H9 (cell line): ENCODE data around the gene CMSS1. TPM values are rescaled to one million over a fixed set of nuclear protein-coding genes. Genes with fewer than 3 reads are reported as not detected.
"Not testable (repeated sequence)": the region's sequence is repeated elsewhere in the genome, so short reads cannot be mapped to it uniquely, and the experiment has no call there.

Experiments used
- DNase-seq: peaks from one replicate; pipeline ENCODE4 v3.0.0-alpha.2; 2017
- H2AFZ ChIP-seq: one replicate; pipeline ENCODE4 v1.6.1; 2013; ENCODE audit warnings: mild to moderate bottlenecking, low read length, control low read depth, moderate library complexity
- H2AK5ac ChIP-seq: 2 replicates; pipeline ENCODE4 v1.6.1; 2013; ENCODE audit warnings: low read length, control low read depth, mixed read lengths; ENCODE audit not compliant: insufficient read length
- H2BK120ac ChIP-seq: one replicate; pipeline ENCODE4 v1.6.1; 2013; ENCODE audit warnings: low read depth, mild to moderate bottlenecking, low read length, control low read depth, inconsistent platforms; ENCODE audit not compliant: poor library complexity, severe bottlenecking
- H2BK12ac ChIP-seq: 2 replicates; pipeline ENCODE4 v1.6.1; 2013; ENCODE audit warnings: low read length, control low read depth, mixed read lengths, low read depth; ENCODE audit not compliant: insufficient read length
- H2BK15ac ChIP-seq: 2 replicates; pipeline ENCODE4 v1.6.1; 2013; ENCODE audit warnings: low read depth, low read length, control low read depth
- H2BK20ac ChIP-seq: one replicate; pipeline ENCODE4 v1.6.1; 2013; ENCODE audit warnings: low read depth, mild to moderate bottlenecking, low read length, control low read depth, inconsistent platforms; ENCODE audit not compliant: poor library complexity, severe bottlenecking
- H2BK5ac ChIP-seq: 2 replicates; pipeline ENCODE4 v1.6.1; 2013; ENCODE audit warnings: low read length, control low read depth, mixed read lengths; ENCODE audit not compliant: insufficient read length
- H3K14ac ChIP-seq: 2 replicates; pipeline ENCODE4 v1.6.1; 2013; ENCODE audit warnings: low read length, control low read depth; ENCODE audit not compliant: insufficient read depth
- H3K18ac ChIP-seq: 2 replicates; pipeline ENCODE4 v1.6.1; 2013; ENCODE audit warnings: low read depth, mild to moderate bottlenecking, mixed read lengths, low read length, control low read depth; ENCODE audit not compliant: insufficient read length
- H3K23ac ChIP-seq: 2 replicates; pipeline ENCODE4 v1.6.1; 2013; ENCODE audit warnings: low read length, control low read depth, mixed read lengths, low read depth; ENCODE audit not compliant: insufficient read length
- H3K23me2 ChIP-seq: 2 replicates; pipeline ENCODE4 v1.6.1; 2013; ENCODE audit warnings: low read depth, mild to moderate bottlenecking, mixed read lengths, low read length, control low read depth; ENCODE audit not compliant: insufficient read length, poor library complexity, severe bottlenecking
- H3K27ac ChIP-seq: 2 replicates; pipeline ENCODE4 v1.5.1; 2013; ENCODE audit warnings: low read length, control low read depth, mixed read lengths, low read depth; ENCODE audit not compliant: insufficient read length
- H3K27me3 ChIP-seq: 2 replicates; pipeline ENCODE4 v1.6.1; 2013; ENCODE audit warnings: low read length, control low read depth, inconsistent platforms; ENCODE audit not compliant: insufficient read depth
- H3K4ac ChIP-seq: 2 replicates; pipeline ENCODE4 v1.6.1; 2013; ENCODE audit warnings: low read depth, mild to moderate bottlenecking, control low read depth, inconsistent platforms, low read length, moderate library complexity
- H3K4me1 ChIP-seq: 2 replicates; pipeline ENCODE4 v1.6.1; 2013; ENCODE audit warnings: low read length, control low read depth, inconsistent platforms; ENCODE audit not compliant: insufficient read depth
- H3K4me2 ChIP-seq: 2 replicates; pipeline ENCODE4 v1.6.1; 2013; ENCODE audit warnings: low read length, control low read depth, mixed read lengths; ENCODE audit not compliant: insufficient read length, insufficient read depth
- H3K56ac ChIP-seq: 2 replicates; pipeline ENCODE4 v1.6.1; 2013; ENCODE audit warnings: low read depth, mild to moderate bottlenecking, mixed read lengths, low read length, control low read depth; ENCODE audit not compliant: insufficient read length
- H3K79me1 ChIP-seq: 2 replicates; pipeline ENCODE4 v1.6.1; 2013; ENCODE audit warnings: low read depth, mild to moderate bottlenecking, moderate library complexity, low read length, control low read depth, inconsistent platforms; ENCODE audit not compliant: insufficient read depth, poor library complexity, severe bottlenecking
- H3K79me2 ChIP-seq: 2 replicates; pipeline ENCODE4 v1.6.1; 2013; ENCODE audit warnings: low read length, control low read depth, inconsistent platforms; ENCODE audit not compliant: insufficient read depth
- H3K9ac ChIP-seq: 2 replicates; pipeline ENCODE4 v1.6.1; 2013; ENCODE audit warnings: low read length, control low read depth, mixed read lengths; ENCODE audit not compliant: insufficient read length; ENCODE audit errors: extremely low read depth
- H3K9me3 ChIP-seq: one replicate; pipeline ENCODE4 v1.6.1; 2013; ENCODE audit warnings: low read depth, low read length, inconsistent platforms; ENCODE audit not compliant: control insufficient read depth
- H3T11ph ChIP-seq: one replicate; pipeline ENCODE4 v1.6.1; 2013; ENCODE audit warnings: mild to moderate bottlenecking, low read length, control low read depth, inconsistent platforms
- H4K20me1 ChIP-seq: one replicate; pipeline ENCODE4 v1.6.1; 2013; ENCODE audit not compliant: control insufficient read depth, insufficient read length, insufficient read depth
- H4K5ac ChIP-seq: 2 replicates; pipeline ENCODE4 v1.6.1; 2013; ENCODE audit warnings: low read depth, mild to moderate bottlenecking, mixed read lengths, low read length, control low read depth; ENCODE audit not compliant: insufficient read length
- H4K8ac ChIP-seq: replicated peaks from 2 replicates; pipeline ENCODE4 v1.6.1; 2013; ENCODE audit warnings: low read length, control low read depth, mixed read lengths, low read depth; ENCODE audit not compliant: insufficient read length
- H4K91ac ChIP-seq: 2 replicates; pipeline ENCODE4 v1.6.1; 2013; ENCODE audit warnings: low read depth, mild to moderate bottlenecking, moderate library complexity, mixed read lengths, low read length, control low read depth; ENCODE audit not compliant: insufficient read length
- H3K27ac Mint-ChIP-seq, 3 experiments: 2 replicates in 2 of 3; 3 replicates in 1 of 3; pipeline ENCODE4 v1.8.0; 2020 to 2021; ENCODE audit warnings: mixed read lengths in 3 of 3, mild to moderate bottlenecking in 1 of 3, moderate library complexity in 1 of 3
- H3K27me3 Mint-ChIP-seq: 2 replicates; pipeline ENCODE4 v1.8.0; 2021; ENCODE audit warnings: low read depth, mild to moderate bottlenecking, moderate library complexity, mixed read lengths
- H3K36me3 Mint-ChIP-seq, 3 experiments: 2 replicates in 2 of 3; 3 replicates in 1 of 3; pipeline ENCODE4 v1.8.0; 2020 to 2021; ENCODE audit warnings: low read depth in 3 of 3, mixed read lengths in 3 of 3; ENCODE audit not compliant: insufficient read depth in 1 of 3
- H3K4me1 Mint-ChIP-seq, 2 experiments: 2 replicates each; pipeline ENCODE4 v1.8.0; 2020; ENCODE audit warnings: mixed read lengths in 2 of 2
- H3K4me3 Mint-ChIP-seq, 2 experiments: 2 replicates in 1 of 2; 3 replicates in 1 of 2; pipeline ENCODE4 v1.8.0; 2020 to 2021; ENCODE audit warnings: mild to moderate bottlenecking in 2 of 2, mixed read lengths in 2 of 2, moderate library complexity in 1 of 2
- H3K9me3 Mint-ChIP-seq, 2 experiments: 2 replicates in 1 of 2; 3 replicates in 1 of 2; pipeline ENCODE4 v1.8.0; 2020; ENCODE audit warnings: mild to moderate bottlenecking in 2 of 2, mixed read lengths in 2 of 2, moderate library complexity in 1 of 2
- CTCF ChIP-seq: fragments of 200-600 bp; sonication (generic); conservative IDR thresholded peaks from 3 replicates; pipeline ENCODE4 v1.8.0; 2021; ENCODE audit warnings: antibody characterized with exemption, mild to moderate bottlenecking
- WGBS: extraction: QIAGEN DNeasy Blood & Tissue Kit; methylation state at CpG from one replicate; pipeline ENCODE4 v1.1.7; 2013; ENCODE audit warnings: missing lambda C conversion rate, low lambda C conversion rate, mixed read lengths; ENCODE audit not compliant: insufficient read length; ENCODE audit errors: extremely low coverage; 5-methylcytosine and 5-hydroxymethylcytosine counted together
- total RNA-seq: library from RNA; stranded (reverse); gene quantifications from 2 replicates; pipeline ENCODE4 v1.2.1, GENCODE V29; 2021

The CMSS1 gene
- total RNA-seq, 1 experiment from 2014 or later, result 61.8 TPM

DNA sequence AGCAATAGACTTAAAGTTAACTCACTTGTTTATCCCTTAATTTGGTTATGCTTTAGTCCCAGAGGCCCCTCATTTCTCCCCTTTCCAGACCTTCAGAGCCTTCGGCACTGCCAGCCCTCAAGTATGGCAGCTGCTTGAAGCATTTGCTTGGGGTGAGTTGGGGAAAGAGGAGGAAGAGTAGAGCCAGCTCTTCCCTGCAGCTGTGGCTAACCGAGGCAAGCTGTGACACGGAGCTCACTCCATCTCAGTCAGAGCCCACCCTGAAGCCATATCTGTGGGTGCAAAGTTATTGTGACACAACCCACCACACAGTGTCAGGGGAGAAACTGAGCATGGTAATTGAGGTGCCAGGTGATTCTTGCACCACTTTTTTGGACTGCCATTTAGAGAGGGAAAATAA lies 230.6 kb downstream of the CMSS1 start:
- H3K4ac ChIP-seq, result no peak overlapping the region
- H3K23ac ChIP-seq, result no peak overlapping the region
- no peak overlapping the region for H3K18ac ChIP-seq
- no peak overlapping the region for H3K4me2 ChIP-seq
- no peaks in the 10 kb centered on the region for H3K9me3 ChIP-seq
- no peak overlapping the region for H3K56ac ChIP-seq
- no peak overlapping the region for H4K91ac ChIP-seq
- no peaks in the 10 kb centered on the region for H3K79me2 ChIP-seq
- no peak overlapping the region for H2BK15ac ChIP-seq
- no peak overlapping the region for H3T11ph ChIP-seq
- Mint-ChIP-seq H3K4me3 (no peak overlapping the region), H3K27ac (0 out of 7 replicates have a peak overlapping the region, but pooled peaks of 1 of the 3 experiments have one; percentile 17), H3K27me3 (no peaks in the 10 kb centered on the region), H3K36me3 (no peaks in the 10 kb centered on the region), H3K4me1 (peaks cover 9 to 15% of the 10 kb centered on the region in 2 experiments), H3K9me3 (no peaks in the 10 kb centered on the region)
- no CpG with 5 or more reads among the region's 3 CpGs for WGBS
- no peak for TF ChIP-seq CTCF
- no peak overlapping the region for H4K8ac ChIP-seq
- H4K5ac ChIP-seq, result no peak overlapping the region
- no peak overlapping the region for H2AFZ ChIP-seq
- H3K4me1 ChIP-seq, result peaks cover 2% of the 10 kb centered on the region; the same call in 1 of the 2 replicates
- no peak overlapping the region for H2BK5ac ChIP-seq
- no peak overlapping the region for H3K9ac ChIP-seq
- no peak for DNase-seq
- H4K20me1 ChIP-seq, result no peaks in the 10 kb centered on the region
- H2AK5ac ChIP-seq, result no peak overlapping the region
- H3K14ac ChIP-seq, result no peak overlapping the region
- no peaks in the 10 kb centered on the region for H3K23me2 ChIP-seq
- no peak overlapping the region for H3K27ac ChIP-seq
- no peaks in the 10 kb centered on the region for H3K79me1 ChIP-seq
- H2BK120ac ChIP-seq, result no peak overlapping the region
- no peak overlapping the region for H2BK12ac ChIP-seq
- no peak overlapping the region for H2BK20ac ChIP-seq
- H3K27me3 ChIP-seq, result no peaks in the 10 kb centered on the region

DNA sequence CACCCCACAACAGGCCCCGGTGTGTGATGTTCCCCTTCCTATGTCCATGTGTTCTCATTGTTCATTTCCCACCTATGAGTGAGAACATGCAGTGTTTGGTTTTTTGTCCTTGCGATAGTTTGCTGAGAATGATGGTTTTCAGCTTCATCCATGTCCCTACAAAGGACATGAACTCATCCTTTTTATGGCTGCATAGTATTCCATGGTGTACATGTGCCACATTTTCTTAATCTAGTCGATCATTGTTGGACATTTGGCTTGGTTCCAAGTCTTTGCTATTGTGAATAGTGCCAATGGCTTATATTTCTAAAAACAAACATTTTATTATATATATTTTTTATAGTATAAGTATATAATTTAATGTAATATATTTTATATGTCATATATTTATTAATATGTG lies 233.9 kb downstream of the CMSS1 start:
- peaks cover 18 to 21% of the 10 kb centered on the region in 2 experiments for H3K4me1 Mint-ChIP-seq
- not testable (repeated sequence) for H3K36me3 Mint-ChIP-seq

More for the DNA sequence above, 233.9 kb downstream of the CMSS1 start:
- H3K18ac ChIP-seq, H3K4me1 ChIP-seq, H2BK20ac ChIP-seq, H3K23me2 ChIP-seq, H3K27ac Mint-ChIP-seq, H3K23ac ChIP-seq, H2AK5ac ChIP-seq, H3K27me3 Mint-ChIP-seq, H3K14ac ChIP-seq, H2BK120ac ChIP-seq, H2BK5ac ChIP-seq, H2BK12ac ChIP-seq, H3K4me3 Mint-ChIP-seq, H3K4ac ChIP-seq, H4K91ac ChIP-seq, H2BK15ac ChIP-seq, H3K27ac ChIP-seq, H3K9me3 ChIP-seq, H3K27me3 ChIP-seq, H4K5ac ChIP-seq, H3K56ac ChIP-seq, H2AFZ ChIP-seq, DNase-seq, H4K8ac ChIP-seq, H3K79me1 ChIP-seq, H4K20me1 ChIP-seq, H3K9ac ChIP-seq, H3K79me2 ChIP-seq, H3K9me3 Mint-ChIP-seq, H3K4me2 ChIP-seq, H3T11ph ChIP-seq: not testable (repeated sequence)
- no CpG with 5 or more reads among the region's 3 CpGs for WGBS
